ENCODE results near the gene WDR73.
"Not testable (repeated sequence)": the region's sequence is repeated elsewhere in the genome, so short reads cannot be mapped to it uniquely, and the experiment has no call there.

Gene WDR73

DNA sequence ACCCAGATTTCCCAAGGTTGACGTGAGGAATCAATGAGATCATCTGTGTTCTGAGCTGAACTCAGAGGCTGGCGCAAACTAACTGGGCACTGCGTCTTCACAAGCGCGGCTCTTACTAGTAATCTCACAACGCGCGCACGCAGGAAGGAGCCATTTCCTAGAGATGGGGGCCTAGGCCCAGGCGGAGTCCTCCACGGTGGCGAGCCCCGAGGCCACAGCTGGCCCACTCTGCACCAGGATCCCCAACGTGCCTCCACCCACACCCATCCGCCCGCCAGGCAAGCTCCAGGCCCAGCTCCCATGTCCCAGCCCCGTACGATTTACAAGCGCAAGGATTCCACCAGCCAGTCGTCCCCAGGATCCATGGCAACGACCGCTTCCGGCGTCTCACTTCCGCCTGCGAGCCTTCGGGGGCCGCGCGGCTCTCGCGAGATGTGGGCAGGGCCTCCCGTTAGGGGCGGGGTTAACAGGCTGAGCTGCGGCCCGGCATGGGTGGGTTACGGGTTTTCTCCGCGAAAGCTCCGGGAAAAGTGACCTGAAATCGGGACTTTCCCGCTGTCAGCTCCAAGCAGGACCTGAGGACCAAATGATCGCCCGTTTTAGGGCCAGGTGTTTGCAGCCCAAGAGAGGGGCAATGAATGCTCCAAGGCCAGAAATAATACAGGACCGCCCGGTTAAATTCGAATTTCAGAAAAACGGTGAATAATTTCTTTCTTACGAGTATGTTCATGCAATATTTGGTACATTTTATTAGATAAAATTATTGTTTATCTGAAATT, at the start of gene WDR73:
Gene WDR73 (minus strand): TSS at position 374 of the 779 bp plus-strand sequence. CDS start 9 bp downstream, at position 365.
- DNase-seq, result peak; percentile 96

DNA sequence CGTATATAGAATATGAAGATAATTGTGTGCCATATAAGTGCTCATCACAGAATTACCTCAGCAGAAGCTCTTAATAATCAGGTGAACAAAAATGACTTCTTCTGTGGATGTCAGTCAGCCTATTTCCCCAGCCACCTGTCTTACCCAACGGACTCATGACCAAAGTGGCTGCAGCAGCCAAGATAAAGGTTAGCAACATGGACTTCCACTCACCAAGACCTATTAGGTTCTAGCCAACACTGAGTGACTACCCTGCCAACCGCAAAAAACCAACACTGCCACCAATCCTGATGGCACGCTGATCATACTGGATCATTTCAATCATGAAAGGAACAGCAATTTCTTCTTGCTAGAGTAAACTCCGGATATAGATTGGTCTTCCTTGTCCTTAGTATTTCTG, 49.7 kb upstream of the WDR73 start:
- DNase-seq, result no peak

DNA sequence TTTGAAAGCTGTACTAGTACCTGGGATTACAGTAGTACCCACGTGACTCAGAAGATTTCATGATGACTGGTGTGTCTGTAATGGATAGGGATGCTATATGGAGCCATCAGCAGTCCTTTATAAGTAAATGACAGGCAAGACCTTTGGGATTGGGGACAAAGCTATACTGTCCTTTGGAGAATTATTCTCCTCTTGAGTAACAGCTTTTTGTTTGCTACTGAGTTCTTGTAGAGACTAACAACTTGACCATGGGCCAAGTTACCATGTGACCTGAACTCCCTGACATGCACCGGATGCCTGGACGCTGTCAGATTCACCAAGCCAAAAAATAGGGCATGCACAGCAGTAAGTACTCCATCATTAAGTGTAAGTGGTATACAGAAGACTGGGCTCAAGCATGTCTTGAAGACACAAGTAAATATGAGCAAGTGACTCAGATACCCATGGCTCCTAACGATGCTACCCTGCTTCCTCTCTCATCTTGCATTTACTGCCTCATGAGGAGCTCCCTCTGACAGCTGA, 48.9 kb upstream of the WDR73 start:
- no peak for DNase-seq

DNA sequence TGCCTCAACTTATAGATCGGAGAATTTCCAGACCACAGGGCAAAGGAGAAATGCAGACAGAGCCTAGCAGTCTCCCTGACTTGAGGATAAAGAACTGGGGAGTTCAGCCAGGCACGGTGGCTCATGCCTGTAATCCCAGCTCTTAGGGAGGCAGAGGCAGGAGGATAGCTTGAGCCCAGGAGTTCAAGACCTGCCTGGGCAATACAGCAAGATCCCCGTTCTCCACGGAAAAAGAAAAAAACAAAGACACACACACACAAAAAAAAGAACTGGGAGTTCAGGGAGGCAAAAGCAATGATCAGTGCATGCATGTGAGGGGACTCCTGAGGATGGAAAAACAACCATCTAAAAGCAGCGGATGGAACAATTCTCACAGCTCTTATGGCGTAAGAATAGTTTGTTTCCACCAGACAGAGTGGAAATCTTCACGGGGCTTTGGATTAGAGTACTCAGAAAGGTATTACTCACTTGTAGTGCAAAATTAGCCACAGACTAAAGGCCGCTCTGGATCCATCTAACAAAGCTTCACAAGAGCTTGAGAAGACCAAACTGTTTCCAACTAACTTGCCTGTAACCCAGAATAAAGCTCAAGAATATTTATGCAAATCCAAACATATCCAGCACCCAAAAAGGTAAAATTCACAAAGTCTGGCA, 45.6 kb upstream of the WDR73 start:
- no peak for DNase-seq

DNA sequence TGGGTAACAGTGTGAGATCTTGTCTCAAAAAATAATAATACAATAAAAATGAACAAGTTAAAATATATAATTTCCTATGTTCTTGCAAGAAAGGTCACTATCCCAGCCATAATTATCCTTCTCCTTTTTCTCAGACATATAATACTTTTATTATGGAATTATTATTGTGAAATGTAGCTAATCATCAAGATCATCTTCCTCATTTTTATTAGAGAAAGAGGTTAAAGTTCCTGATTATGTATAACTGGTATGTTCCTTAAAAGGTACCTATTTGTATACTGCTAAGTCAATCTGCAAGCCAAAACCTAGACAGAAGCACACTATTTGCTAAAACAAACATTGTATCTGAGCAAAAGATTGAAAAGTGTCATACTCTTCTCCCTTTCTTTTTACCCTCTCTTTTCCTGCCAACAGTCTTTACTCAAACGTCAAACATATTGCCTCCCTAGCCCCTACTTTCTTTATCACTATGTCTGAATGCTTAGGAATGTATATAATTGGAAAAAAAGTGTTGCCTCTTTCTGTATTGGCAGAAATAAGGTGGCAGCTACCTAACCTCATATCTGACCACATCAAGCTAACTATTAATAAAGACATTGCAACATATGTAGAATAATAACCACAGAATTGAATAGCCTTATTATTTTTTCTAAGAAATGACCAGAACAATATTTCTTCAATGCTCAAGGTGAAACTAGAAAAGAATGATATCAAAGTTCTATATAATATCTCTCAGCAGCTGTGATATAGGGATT, 43.3 kb upstream of the WDR73 start:
- no peak for DNase-seq

DNA sequence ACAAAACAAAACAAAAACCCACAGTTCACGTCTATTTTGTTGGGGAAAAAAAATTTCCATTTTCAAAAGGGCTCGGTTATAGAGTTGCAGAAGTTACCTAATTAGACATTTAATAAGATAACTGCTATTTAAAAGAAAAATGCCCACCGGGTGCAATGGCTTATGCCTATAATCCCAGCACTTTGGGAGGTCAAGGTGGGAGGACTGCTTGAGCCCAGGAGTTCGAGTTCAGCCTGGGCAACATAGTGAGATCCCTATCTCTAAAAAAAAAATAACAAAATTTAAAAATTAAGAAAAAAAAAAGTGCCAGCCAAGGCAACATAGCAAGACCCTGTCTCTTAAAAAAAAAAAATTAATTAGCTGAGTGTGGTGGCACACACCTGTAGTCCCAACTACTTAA, 42.7 kb upstream of the WDR73 start:
- no peak for DNase-seq

DNA sequence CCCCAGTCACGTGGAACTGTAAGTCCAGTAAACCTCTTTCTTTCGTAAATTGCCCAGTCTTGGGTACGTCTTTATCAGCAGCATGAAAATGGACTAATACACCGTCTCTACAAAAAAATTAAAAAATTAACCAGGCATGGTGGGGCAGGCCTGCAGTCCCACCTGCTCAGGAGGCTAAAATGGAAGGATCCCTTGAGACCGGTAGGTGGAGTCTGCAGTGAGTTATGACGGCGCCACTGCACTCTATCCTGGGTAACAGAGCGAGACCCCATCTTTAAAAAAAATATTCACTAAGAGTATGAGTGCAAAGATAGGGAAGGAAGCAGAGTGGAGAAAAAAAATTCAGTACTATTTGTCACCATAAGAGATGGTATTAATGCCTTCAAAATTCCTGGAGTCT, 36.3 kb upstream of the WDR73 start:
- DNase-seq, result no peak

DNA sequence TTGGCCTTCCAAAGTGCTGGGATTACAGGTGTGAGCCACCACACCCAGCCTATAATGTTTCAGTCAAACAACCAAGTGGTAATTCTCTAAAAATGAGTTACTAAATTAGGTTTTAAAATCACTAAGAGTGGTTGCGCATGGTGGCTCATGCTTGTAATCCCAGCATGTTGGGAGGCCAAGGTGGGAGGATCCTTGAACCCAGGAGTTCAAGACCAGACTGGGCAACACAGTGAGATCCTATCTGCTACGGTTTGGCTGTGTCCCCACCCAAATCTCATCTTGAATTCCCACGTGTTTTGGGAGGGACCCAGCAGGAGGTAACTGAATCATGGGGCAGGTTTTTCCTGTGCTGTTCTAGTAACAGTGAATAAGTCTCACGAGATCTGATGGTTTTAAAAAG, 35.8 kb upstream of the WDR73 start:
- no peak for DNase-seq

DNA sequence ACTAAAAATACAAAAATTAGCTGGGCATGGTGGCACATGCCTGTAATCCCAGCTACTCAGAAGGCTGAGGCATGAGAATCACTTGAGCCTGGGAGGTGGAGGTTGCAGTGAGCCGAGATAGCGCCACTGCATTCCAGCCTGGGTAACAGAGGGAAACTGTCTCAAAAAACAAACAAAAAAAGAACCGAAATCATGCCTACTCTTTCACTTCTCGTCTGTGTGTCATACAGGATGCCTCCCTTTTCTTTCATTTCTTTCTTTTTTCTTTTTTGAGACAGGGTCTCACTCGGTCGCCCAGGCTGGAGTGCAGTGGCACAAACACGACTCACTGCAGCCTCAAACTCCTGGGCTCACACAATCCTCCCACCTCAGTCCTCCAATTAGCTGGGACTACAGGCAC, 32.4 kb upstream of the WDR73 start:
- DNase-seq, result not testable (repeated sequence)

DNA sequence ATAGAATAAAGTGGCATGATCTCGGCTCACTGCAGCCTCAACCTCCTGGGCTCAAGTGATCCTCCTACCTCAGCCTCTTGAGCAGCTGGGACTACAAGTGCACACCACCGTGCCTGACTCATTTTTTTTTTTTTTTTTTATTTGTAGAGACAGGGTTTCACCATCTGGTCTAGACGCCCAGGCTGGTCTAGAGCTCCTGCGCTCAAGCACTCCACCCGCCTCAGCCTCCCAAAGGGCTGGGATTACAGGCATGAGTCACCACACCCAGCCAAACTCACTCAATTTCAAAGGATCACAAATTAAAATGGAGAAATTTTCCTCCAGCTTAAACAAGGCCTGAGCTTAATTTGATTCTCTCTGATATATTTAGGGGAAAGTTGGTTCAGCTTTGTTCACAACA, 31.2 kb upstream of the WDR73 start:
- no peak for DNase-seq

DNA sequence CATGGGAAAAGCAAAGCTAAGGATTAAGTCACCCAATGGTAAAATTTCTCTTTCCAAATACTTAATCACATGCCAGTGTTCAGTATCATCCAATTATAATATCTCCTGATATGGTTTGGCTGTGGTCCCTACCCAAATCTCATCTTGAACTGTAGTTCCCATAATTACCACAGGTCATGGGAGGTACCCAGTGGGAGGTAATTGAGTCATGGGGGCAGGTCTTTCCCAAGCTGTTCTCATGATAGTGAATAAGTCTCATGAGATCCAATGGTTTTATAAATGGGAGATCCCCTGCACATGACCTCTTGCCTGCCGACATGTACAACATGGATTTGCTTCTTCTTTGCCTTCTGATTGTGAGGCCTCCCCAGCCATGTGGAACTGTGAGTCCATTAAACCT, 30.0 kb upstream of the WDR73 start:
- DNase-seq, result no peak

DNA sequence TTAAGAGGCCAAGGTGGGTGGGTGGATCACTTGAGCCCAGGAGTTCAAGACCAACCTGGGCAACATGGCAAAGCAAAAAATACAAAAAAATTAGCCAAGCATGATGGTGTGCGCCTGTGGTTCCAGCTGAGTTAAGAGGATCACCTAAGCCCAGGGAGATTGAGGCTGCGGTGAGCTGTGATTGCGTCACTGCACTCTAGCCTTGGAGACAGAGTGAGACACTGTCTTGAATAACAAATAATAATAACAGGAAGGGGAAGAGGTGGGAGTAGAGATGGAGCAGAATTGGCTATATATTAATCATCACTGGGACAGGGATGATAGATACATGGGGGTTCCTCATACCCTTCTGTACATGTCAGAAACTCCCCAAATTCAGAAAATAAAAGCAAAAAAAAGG, 27.7 kb upstream of the WDR73 start:
- DNase-seq, result peak; percentile 56

DNA sequence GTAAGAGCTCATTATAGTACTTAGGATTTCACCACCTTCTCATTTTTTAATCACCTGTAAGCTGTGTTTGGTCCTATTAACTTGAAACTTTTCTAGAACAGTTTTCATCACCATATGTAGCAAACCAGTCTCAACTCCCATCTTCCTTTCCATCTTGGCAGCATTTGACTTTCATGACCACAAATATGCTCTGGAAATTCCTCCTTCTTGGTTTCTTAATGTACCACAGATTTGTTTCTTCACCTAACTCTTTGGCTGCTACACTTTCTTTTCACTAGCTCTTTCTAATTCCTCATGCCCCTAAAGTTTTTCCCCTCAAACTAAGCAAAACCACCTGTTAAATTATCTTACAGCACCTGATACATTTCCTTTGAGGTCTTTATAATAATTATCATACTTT, 17.1 kb upstream of the WDR73 start:
- DNase-seq, result no peak

DNA sequence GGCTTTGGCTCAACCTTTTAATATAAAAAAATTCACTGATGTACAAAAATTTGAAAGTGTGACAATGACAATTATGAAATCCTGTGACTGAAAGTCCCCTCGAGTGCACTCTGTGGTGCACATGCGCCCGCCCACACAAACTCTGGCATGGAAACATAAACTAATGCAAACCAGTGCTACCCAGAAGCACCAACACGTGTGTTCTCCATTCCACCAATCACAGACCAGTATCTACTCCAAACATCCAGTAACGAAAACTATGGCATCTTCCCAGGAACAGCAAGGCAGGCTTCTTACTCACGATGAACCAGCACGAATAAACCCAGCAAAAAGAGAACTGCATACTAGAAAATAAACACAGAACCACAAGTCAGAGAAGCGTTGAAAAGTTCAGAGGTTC, 15.6 kb upstream of the WDR73 start:
- no peak for DNase-seq

DNA sequence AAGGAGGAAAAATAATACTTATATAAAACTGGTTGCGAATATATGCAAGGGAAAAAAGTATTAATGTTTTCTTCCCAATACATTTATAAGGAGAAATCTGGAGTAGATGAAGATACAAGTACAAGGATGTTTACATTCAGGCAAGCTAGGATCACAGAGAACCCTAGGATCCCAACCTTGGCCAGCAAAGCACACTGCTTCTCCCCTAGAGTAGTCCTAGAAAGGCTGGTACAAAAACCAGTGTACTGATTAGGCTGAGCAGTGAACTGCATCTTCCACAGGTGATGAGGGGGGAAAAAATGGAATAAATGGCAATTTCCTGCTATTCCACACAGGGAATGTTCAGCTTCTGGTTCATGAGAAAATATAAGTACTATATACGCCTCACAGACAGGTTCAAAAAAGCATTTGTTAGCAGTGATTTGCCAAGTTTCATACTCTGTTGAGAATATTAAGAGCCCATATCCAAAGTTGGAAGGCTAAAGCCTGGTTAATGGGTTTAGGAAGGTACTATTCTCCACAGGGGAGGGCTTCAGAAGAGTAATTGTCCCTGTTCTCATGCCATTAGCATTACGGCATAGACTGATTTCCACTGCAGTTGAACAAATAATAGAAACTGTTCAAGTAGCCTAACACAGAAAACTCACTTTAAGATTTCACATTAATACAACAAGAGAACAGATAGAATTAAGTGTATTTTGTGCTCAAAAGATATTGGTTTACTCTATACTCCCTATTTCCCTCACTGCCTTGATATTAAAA, 14.3 kb upstream of the WDR73 start:
- no peak for DNase-seq

DNA sequence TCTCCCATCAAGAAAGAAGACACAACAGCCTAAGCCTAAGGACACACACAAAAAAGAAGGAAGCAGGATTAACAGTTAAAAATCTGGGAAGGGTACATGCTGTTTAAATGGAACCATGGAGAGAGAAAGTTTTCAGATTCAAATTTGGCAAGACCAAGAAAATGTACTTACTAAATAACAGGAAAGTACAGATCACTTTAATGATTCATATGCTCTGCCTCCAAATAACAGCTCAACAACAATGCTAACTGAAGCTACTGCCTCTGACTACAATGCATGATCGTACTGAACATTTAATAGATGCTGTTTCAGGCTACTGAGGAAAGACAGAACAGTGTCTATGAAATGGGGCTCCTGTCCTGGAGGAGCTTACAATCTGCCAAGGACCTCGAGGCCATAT, 12.3 kb upstream of the WDR73 start:
- DNase-seq, result no peak

DNA sequence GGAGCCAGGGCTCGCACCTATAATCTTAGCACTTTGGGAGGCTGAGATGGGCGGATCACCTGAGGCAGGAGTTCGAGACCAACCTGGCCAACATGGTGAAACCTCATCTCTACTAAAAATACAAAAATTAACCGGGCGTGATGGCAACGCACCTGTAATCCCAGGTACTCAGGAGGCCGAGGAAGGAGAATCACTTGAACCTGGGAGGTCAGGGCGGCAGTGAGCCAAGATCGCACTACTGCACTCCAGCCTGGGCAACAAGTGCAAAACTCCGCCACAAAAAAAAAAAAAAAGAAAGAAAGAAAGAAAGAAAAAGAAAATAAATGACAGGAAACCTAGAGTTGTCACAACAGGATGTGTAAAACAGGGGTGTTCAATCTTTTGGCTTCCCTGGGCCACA, 6.9 kb upstream of the WDR73 start:
- DNase-seq, result no peak

DNA sequence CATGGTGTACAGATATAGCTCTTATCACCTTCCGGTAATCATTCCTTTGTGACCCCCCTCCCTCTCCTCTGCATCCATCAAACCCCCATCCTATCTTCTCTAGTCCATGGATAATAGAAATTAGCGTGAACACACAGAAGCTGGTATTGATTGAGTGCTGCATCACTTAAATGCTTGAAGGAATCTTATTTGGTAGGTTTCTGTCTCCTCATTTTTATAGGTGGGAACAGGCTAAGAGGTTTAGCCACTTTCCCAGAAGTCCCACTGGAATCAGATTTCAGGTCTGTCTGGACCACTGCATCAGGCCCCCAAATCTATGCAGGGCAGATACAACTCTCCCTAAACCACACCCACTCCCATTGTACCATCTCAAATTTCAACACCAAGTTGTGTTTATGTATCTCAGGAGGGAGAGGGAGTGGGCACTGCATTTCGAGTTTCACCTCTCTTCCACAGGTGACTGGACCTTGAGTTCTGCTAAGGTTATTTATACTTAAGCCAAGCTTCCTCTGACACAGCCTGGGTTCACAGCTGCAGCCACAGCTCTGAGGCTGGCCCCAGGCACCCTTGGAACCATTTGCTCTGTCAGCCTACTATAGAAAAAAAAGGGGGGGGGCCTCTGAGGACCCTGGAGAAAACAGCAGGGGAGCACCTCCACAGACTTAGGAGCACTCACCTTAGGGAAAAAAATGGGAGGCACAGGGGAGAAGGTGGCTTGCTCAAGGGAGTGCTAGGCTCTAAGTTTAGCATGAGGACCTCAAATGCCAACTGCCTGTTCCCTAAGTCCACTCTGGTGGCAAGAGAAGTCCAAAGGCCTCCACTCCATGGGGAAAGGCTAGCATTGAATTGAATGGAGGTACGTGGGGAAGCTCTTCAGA, 6.1 kb upstream of the WDR73 start:
- DNase-seq, result no peak

DNA sequence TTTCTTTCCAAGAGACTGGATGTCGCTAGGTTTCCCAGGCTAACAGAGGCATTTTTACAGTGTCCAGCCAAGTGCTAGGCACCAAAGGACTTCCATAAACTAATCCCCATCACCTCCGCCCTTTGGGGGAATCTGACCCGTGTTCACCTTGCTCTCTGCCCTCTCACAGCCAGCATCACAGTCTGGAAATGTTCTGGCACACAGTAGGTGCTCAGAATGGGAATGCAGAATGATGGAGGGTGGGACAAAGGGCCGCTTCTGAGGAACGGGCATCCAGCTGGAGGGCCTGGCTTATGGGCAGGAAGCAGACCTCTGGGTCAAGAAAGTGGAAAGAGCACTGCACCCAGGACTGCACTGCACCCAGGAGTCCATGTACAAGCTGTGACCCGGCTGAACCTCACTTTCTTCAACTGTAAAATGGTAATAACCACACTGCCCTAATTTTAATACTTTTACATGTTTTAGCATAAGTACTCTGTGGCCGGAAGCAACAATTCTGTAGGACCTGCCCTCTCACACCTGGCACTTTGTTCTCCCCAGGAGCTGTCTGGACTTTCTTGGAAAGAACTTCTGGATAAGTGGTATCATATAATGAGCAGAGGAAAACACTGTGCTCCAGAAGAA, 4.8 kb upstream of the WDR73 start:
- DNase-seq, result no peak

DNA sequence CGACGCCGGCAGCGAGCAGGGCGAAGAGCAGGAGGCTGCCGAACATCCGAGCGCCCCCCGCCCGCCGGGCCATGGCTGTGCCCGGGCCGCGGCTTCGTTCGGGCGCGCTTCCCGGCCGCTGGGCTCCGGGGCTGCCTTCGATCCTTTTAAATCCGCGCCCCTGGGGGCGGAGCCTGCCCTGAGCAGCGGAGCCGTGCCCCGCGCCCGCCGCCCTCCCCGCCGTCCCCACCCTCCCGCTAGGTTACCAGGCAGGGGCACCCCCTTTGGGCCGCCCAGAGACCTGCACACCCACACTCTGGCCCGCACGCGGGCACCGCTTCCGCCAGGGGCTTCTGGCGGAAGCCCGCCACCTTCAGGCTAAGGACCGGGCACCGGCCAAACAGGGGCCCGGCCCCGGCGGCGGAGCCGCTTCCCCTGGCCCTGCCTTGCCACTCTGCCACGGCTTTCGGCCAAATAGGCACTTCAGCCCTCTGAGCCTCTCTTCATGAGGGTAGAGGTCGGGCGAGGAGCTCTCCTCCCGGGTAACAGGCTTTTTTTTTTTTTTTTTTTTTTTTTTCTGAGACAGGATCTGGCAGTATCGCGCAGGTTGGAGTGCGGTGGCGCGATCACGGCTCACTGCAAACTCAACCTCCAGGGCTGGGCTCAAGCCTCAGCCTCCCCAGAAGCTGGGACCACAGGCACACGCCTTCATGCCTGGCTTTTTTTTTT, 4.2 kb upstream of the WDR73 start, which contains the start of gene NMB:
Gene NMB (minus strand): TSS at position 120 of the 708 bp plus-strand sequence. CDS start 47 bp downstream, at position 73.
- DNase-seq, result peak; percentile 90

DNA sequence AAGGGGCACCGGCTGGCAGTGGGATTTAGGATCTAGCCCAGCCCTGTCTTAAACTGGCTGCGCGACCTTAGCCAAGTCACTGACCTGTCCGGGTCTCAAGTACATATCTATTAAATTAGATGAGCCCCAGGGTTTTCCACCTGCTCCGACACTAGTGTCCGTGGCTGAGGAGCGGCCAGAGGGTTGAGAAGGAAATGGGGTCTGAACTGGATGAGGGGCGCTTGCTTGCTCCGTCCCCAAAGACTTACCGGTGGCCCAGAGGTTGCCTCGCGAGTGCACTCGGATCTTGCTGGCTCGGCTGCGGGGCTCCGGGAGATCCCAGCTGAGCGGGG, 3.6 kb upstream of the WDR73 start:
- DNase-seq, result no peak

All from CD4-positive, alpha-beta T cell treated with Interleukin-17A for 1 hour (primary cell).